Progenitor cell of endocrine pancreas (in vitro differentiated cells): Measurements from ENCODE around the gene C5AR2. TPM values are rescaled to one million over a fixed set of nuclear protein-coding genes. Genes with fewer than 3 reads are reported as not detected.

ENCODE experiments used
- DNase-seq: peaks from one replicate; pipeline ENCODE4 v3.0.0; 2021; ENCODE audit warnings: low spot score; ENCODE audit not compliant: unreplicated experiment
- H3K27ac Mint-ChIP-seq: 2 replicates; pipeline ENCODE4 v1.8.0; 2021; ENCODE audit warnings: mild to moderate bottlenecking, moderate library complexity, mixed read lengths
- H3K27me3 Mint-ChIP-seq: 2 replicates; pipeline ENCODE4 v1.8.0; 2021; ENCODE audit warnings: mixed read lengths
- H3K36me3 Mint-ChIP-seq: 2 replicates; pipeline ENCODE4 v1.8.0; 2022; ENCODE audit warnings: mixed read lengths; ENCODE audit not compliant: insufficient read depth
- H3K4me1 Mint-ChIP-seq: 2 replicates; pipeline ENCODE4 v1.8.0; 2021; ENCODE audit warnings: low read depth, mixed read lengths
- H3K4me3 Mint-ChIP-seq: 2 replicates; pipeline ENCODE4 v1.8.0; 2021; ENCODE audit warnings: low read depth, mild to moderate bottlenecking, moderate library complexity, mixed read lengths
- H3K9me3 Mint-ChIP-seq: 2 replicates; pipeline ENCODE4 v1.8.0; 2021; ENCODE audit warnings: low read depth, mixed read lengths
- CTCF ChIP-seq: fragments of 200-600 bp; sonication (generic); IDR thresholded peaks from one replicate; pipeline ENCODE4 v1.5.0; 2021; ENCODE audit warnings: antibody characterized with exemption, mild to moderate bottlenecking; ENCODE audit not compliant: unreplicated experiment
- total RNA-seq: library from RNA; stranded (reverse); gene quantifications from 2 replicates; pipeline ENCODE4 v1.2.1, GENCODE V29; 2021

C5AR2 gene
- total RNA-seq, 1 donor from 2014 or later = not detected

- Mint-ChIP-seq H3K36me3 (peaks cover 10% of the 10 kb centered on the region), H3K27me3 (no peaks in the 10 kb centered on the region)
- TF ChIP-seq CTCF = peak; percentile 99
These were observed 17.1 kb downstream of the C5AR2 start, which contains the start of gene DHX34 for GRCh38 chr19:47348819-47349795. TSS of gene DHX34 (plus strand) at chr19:47349315. CDS start at chr19:47353031, 3,716 bp downstream.

GRCh38 chr19:47350630-47351029, 18.7 kb downstream of the C5AR2 start:
- H3K4me3 Mint-ChIP-seq = peak overlapping the region; percentile 72
- peaks cover 18% of the 10 kb centered on the region for H3K4me1 Mint-ChIP-seq
- TF ChIP-seq CTCF = no peak
- no peak for DNase-seq
- no peaks in the 10 kb centered on the region for H3K27me3 Mint-ChIP-seq
- peaks cover 17% of the 10 kb centered on the region for H3K36me3 Mint-ChIP-seq
- H3K27ac Mint-ChIP-seq = no peak overlapping the region
- no peaks in the 10 kb centered on the region for H3K9me3 Mint-ChIP-seq

More at GRCh38 chr19:47348819-47349795, 17.1 kb downstream of the C5AR2 start, which contains the start of gene DHX34:
- H3K4me3 Mint-ChIP-seq = peak within 1 kb of the TSS; percentile 99
- H3K9me3 Mint-ChIP-seq = no peaks in the 10 kb centered on the region
- H3K27ac Mint-ChIP-seq = peak within 1 kb of the TSS; percentile 93
- H3K4me1 Mint-ChIP-seq = peaks cover 18% of the 10 kb centered on the region
- DNase-seq = peak; percentile 97

- TF ChIP-seq CTCF = no peak
- peaks cover 23% of the 10 kb centered on the region for H3K36me3 Mint-ChIP-seq
- no peak for DNase-seq
- H3K9me3 Mint-ChIP-seq = no peaks in the 10 kb centered on the region
- H3K27ac Mint-ChIP-seq = no peak overlapping the region
- H3K27me3 Mint-ChIP-seq = no peaks in the 10 kb centered on the region
- peaks cover 18% of the 10 kb centered on the region for H3K4me1 Mint-ChIP-seq
- H3K4me3 Mint-ChIP-seq = peak overlapping the region; percentile 50
These were observed 19.6 kb downstream of the C5AR2 start for GRCh38 chr19:47351548-47351947.

- H3K4me1 Mint-ChIP-seq = peaks cover 18% of the 10 kb centered on the region
- no peak overlapping the region for H3K4me3 Mint-ChIP-seq
- no peaks in the 10 kb centered on the region for H3K27me3 Mint-ChIP-seq
- no peak overlapping the region for H3K27ac Mint-ChIP-seq
- no peak for TF ChIP-seq CTCF
- no peak for DNase-seq
- no peaks in the 10 kb centered on the region for H3K9me3 Mint-ChIP-seq
- H3K36me3 Mint-ChIP-seq = peaks cover 23% of the 10 kb centered on the region
These were observed 20.1 kb downstream of the C5AR2 start for GRCh38 chr19:47352095-47352494.

GRCh38 chr19:47353307-47353712, 21.3 kb downstream of the C5AR2 start:
- H3K27me3 Mint-ChIP-seq = no peaks in the 10 kb centered on the region
- no peak overlapping the region for H3K4me3 Mint-ChIP-seq
- no peak for DNase-seq
- H3K9me3 Mint-ChIP-seq = no peaks in the 10 kb centered on the region
- no peak for TF ChIP-seq CTCF
- H3K4me1 Mint-ChIP-seq = peaks cover 18% of the 10 kb centered on the region
- no peak overlapping the region for H3K27ac Mint-ChIP-seq
- H3K36me3 Mint-ChIP-seq = peaks cover 30% of the 10 kb centered on the region
